ENCODE results near the gene CCNJL.

DNA sequence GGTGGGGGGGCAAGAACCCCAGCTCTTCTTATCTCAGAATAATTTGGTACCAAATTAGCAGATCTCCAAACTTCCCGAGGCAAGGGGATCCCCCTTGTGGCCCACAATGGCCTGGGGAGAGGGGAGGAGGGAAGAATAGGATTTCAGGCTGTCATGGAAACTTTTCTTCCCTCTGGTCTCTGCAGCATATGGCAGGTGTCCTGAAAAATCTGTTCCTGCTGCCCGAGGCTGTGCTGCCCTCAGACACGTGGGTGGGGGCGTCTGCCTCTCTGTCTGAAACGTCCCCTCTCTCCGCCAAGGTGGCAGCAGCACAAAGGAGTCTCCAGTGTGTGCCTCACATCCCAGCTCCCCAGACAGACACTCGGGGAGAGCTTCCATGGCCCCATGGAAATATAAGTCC lies 34.0 kb downstream of the CCNJL start:
- TF ChIP-seq, protein P1, sequence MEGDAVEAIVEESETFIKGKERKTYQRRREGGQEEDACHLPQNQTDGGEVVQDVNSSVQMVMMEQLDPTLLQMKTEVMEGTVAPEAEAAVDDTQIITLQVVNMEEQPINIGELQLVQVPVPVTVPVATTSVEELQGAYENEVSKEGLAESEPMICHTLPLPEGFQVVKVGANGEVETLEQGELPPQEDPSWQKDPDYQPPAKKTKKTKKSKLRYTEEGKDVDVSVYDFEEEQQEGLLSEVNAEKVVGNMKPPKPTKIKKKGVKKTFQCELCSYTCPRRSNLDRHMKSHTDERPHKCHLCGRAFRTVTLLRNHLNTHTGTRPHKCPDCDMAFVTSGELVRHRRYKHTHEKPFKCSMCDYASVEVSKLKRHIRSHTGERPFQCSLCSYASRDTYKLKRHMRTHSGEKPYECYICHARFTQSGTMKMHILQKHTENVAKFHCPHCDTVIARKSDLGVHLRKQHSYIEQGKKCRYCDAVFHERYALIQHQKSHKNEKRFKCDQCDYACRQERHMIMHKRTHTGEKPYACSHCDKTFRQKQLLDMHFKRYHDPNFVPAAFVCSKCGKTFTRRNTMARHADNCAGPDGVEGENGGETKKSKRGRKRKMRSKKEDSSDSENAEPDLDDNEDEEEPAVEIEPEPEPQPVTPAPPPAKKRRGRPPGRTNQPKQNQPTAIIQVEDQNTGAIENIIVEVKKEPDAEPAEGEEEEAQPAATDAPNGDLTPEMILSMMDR (optimal IDR thresholded peaks at IDR 0.05 in 1 of 3, IDR thresholded peaks at IDR 0.05 in 1 of 3, conservative IDR thresholded peaks at IDR 0.05 in 1 of 3; ENCODE audit: extremely low read depth in 1 of 3, insufficient read depth in 2 of 3, low read length in 3 of 3), result no peak
- TF ChIP-seq EZH2 (IDR thresholded peaks at IDR 0.05; ENCODE audit: low read length), result no peak

All from keratinocyte (primary cell).